Kidney (tissue), 14 donors: ENCODE results near the gene BMERB1. TPM values are rescaled to one million over a fixed set of nuclear protein-coding genes. Genes with fewer than 3 reads are reported as not detected.

ENCODE experiments used
- DNase-seq, 5 donors: peaks; one replicate each; pipeline ENCODE4 v3.0.0-alpha.2; 2013 to 2020
- FAIRE-seq: peaks from 2 replicates; lab custom pipeline; 2012; peaks lifted over from hg19 to GRCh38; lab: Jason Lieb, UNC
- H3K27ac ChIP-seq, 2 donors: one replicate each; pipeline ENCODE4 v1.7.0; 2013; ENCODE audit warnings: low read depth in 2 of 2, low read length in 2 of 2, inconsistent platforms in 1 of 2
- H3K27me3 ChIP-seq: one replicate; pipeline ENCODE4 v1.7.1; 2013; ENCODE audit warnings: low read length, inconsistent platforms; ENCODE audit not compliant: control insufficient read depth, insufficient read depth
- H3K36me3 ChIP-seq, 3 donors: one replicate each; pipeline versions ENCODE4 v1.7.0 to v1.7.1; 2013; ENCODE audit warnings: low read length in 3 of 3, control low read depth in 1 of 3, inconsistent platforms in 1 of 3; ENCODE audit not compliant: insufficient read depth in 3 of 3, control insufficient read depth in 2 of 3
- H3K4me1 ChIP-seq, 3 donors: one replicate each; pipeline versions ENCODE4 v1.7.0 to v1.7.1; 2013; ENCODE audit warnings: low read length in 3 of 3, inconsistent platforms in 1 of 3, low read depth in 1 of 3; ENCODE audit not compliant: control insufficient read depth in 2 of 3, insufficient read depth in 2 of 3
- H3K4me3 ChIP-seq, 3 donors: one replicate each; pipeline versions ENCODE4 v1.7.0 to v1.8.1; 2013; ENCODE audit warnings: low read length in 3 of 3, control low read depth in 1 of 3, inconsistent platforms in 1 of 3
- H3K9ac ChIP-seq, 3 donors: one replicate each; pipeline versions ENCODE4 v1.7.0 to v1.7.1; 2013; ENCODE audit warnings: low read length in 3 of 3, control low read depth in 1 of 3, inconsistent platforms in 1 of 3
- H3K9me3 ChIP-seq, 3 donors: one replicate each; pipeline versions ENCODE4 v1.7.0 to v1.7.1; 2013; ENCODE audit warnings: low read length in 3 of 3, control low read depth in 1 of 3, inconsistent platforms in 1 of 3; ENCODE audit not compliant: control insufficient read depth in 2 of 3, insufficient read depth in 1 of 3
- intact Hi-C: fragments of 100-400 bp; cut with DNase I; formaldehyde crosslinking; loops from one replicate; pipeline ENCODE4 v1.11.1; 2022
- polyA plus RNA-seq: library from polyadenylated mRNA; stranded (reverse); fragments of 350-450 nt; fragmentation: Illumina TruSeq; extraction: RNeasy Lipid Tissue Mini Kit (QIAGEN cat#74804); gene quantifications from one replicate; pipeline ENCODE4 v1.2.3, GENCODE V29; 2014; ENCODE audit warnings: low read depth, low replicate concordance; ENCODE audit not compliant: insufficient read depth
- total RNA-seq: library from RNA; stranded (reverse); fragmentation: NEBNext Ultra II Directional; extraction: Animal tissue kit (Norgen Biotek cat#: 25700); gene quantifications from one replicate; pipeline ENCODE4 v1.2.1, GENCODE V29; 2021
- TF ChIP-seq, protein P1 (sequence below): IDR thresholded peaks from 3 replicates; pipeline ENCODE4 v1.5.1; 2012; ENCODE audit warnings: mild to moderate bottlenecking, moderate library complexity, borderline replicate concordance; ENCODE audit not compliant: insufficient read depth; ENCODE audit errors: extremely low read depth
- donor health status: control.
- donor health status: control.
- donor health status: control.
- donor health status: control.
- donor health status: control.
- donor health status: DM: yes; HTN: yes; CAD: no.
- donor health status: Normal renal cell carcinoma (clear cell type).

The BMERB1 gene
- total and polyA plus RNA-seq, 2 donors from 2014 or later, result 33.4 to 48.8 TPM

DNA sequence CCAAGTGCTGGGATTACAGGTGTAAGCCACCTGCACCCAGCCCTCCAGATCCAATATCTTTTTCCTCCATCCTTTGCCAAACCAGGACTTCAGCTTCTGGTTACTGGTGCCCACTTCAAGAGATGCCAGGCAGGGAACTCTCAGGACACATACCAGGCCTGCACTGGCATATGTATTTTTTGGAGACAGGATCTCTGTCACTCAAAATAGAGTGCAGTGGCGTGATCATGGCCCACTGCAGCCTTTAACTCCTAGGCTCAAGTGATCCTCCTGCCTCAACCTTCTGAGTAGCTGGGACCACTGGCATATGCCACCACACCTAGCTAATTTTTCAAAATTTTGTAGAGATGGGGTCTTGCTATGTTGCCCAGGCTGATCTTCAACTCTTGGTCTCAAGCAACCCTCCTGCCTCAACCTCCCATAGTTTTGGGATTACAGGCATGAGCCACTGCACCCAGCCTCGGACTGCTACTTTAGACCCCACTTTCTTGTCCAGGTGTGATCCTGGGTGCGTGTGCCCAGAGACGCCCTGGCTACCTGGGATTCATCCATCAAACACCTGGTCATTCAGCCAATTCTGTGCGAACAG lies 55.8 kb downstream of the BMERB1 start:
- Histone ChIP-seq H3K9ac (no peak overlapping the region), H3K27ac (no peak overlapping the region), H3K9me3 (no peaks in the 10 kb centered on the region), H3K4me3 (no peak overlapping the region), H3K36me3 (no peaks in the 10 kb centered on the region), H3K4me1 (no peaks in the 10 kb centered on the region), H3K27me3 (no peaks in the 10 kb centered on the region)
- TF ChIP-seq, protein P1, sequence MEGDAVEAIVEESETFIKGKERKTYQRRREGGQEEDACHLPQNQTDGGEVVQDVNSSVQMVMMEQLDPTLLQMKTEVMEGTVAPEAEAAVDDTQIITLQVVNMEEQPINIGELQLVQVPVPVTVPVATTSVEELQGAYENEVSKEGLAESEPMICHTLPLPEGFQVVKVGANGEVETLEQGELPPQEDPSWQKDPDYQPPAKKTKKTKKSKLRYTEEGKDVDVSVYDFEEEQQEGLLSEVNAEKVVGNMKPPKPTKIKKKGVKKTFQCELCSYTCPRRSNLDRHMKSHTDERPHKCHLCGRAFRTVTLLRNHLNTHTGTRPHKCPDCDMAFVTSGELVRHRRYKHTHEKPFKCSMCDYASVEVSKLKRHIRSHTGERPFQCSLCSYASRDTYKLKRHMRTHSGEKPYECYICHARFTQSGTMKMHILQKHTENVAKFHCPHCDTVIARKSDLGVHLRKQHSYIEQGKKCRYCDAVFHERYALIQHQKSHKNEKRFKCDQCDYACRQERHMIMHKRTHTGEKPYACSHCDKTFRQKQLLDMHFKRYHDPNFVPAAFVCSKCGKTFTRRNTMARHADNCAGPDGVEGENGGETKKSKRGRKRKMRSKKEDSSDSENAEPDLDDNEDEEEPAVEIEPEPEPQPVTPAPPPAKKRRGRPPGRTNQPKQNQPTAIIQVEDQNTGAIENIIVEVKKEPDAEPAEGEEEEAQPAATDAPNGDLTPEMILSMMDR, result no peak
- no peak for FAIRE-seq
- no peak for DNase-seq
- intact Hi-C loops, result no loop called here

DNA sequence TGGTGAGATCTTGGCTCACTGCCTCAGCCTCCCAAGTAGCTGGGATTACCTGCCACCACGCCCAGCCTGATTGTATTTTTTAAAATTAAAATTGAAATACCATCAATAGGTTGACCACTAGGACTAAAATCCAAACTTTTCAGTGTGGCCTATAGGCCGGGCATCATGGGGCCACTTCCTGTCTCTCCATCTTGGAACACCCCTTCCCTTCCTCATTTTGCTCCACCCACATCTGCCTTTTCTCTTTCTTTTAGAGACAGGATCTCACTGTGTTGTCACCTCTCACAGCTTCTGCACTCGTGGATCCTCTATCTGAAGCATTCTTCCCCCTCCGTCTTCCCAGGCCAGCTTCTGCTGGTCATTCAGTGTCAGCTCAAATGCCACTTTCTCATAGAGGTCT lies 57.0 kb downstream of the BMERB1 start:
- DNase-seq (no peak), FAIRE-seq (no peak)
- H3K9me3 ChIP-seq, result no peaks in the 10 kb centered on the region
- H3K27me3 ChIP-seq, result no peaks in the 10 kb centered on the region
- TF ChIP-seq, protein P1, result no peak
- no peaks in the 10 kb centered on the region for H3K4me1 ChIP-seq
- H3K36me3 ChIP-seq, result no peaks in the 10 kb centered on the region
- no peak overlapping the region for H3K9ac ChIP-seq
- intact Hi-C loops, result no loop called here
- H3K4me3 ChIP-seq, result no peak overlapping the region
- H3K27ac ChIP-seq, result no peak overlapping the region

DNA sequence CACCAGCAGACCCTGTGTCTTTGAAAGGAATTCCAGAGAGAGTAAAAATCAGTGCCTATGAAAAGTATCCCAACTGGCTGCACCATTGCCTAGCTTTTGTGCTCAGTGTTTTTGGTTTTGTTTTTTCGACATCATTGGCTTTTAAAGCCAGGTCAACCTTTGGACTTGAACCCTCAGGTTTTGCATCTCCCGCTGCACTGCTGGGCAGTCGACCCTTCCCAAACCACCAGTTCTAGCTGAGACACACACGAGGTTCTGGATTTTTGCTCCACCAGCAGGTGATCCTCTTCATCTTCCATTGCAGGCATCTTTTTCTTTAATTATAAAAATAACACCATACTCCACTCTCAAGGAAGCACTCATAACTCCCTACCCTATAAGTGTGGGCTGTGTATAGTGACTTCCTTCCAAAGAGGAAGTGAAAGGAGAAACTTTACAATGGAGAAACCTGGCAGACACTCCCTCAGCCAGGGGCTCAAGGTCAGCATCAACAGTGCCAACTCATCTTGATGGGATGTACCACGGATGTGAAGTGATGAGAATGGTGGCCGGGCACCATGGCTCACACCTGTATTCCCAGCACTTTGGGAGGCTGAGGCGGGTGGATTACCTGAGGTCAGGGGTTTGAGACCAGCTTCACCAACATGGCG lies 57.8 kb downstream of the BMERB1 start:
- no peaks in the 10 kb centered on the region for H3K9me3 ChIP-seq
- FAIRE-seq, result no peak
- H3K27ac ChIP-seq, result no peak overlapping the region
- TF ChIP-seq, protein P1, result no peak
- no peaks in the 10 kb centered on the region for H3K4me1 ChIP-seq
- H3K4me3 ChIP-seq, result no peak overlapping the region
- no peaks in the 10 kb centered on the region for H3K36me3 ChIP-seq
- intact Hi-C loops, result no loop called here
- DNase-seq, result no peak
- no peak overlapping the region for H3K9ac ChIP-seq
- no peaks in the 10 kb centered on the region for H3K27me3 ChIP-seq
